Measurements from ENCODE around the gene PARD6A. TPM values are rescaled to one million over a fixed set of nuclear protein-coding genes. Genes with fewer than 3 reads are reported as not detected.

PARD6A gene
- total RNA-seq, 1 experiment from 2014 or later, result 9.5 TPM

- intact Hi-C loops (cut with micrococcal nuclease; ENCODE audit: unreplicated experiment), result loop anchor here (2.0 kb wide), 1 partner anchor 255 kb away; no protein-coding TSS in a partner anchor
- Mint-ChIP-seq H3K36me3 (ENCODE audit: insufficient read depth, unreplicated experiment) (peaks cover 19% of the 10 kb centered on the region), H3K4me1 (ENCODE audit: low read depth, unreplicated experiment) (peaks cover 13% of the 10 kb centered on the region), H3K4me3 (ENCODE audit: low read depth, unreplicated experiment) (no peak overlapping the region), H3K9me3 (ENCODE audit: low read depth, unreplicated experiment) (no peaks in the 10 kb centered on the region), H3K27me3 (ENCODE audit: unreplicated experiment) (no peaks in the 10 kb centered on the region), H3K27ac (ENCODE audit: unreplicated experiment) (peak overlapping the region; percentile 28)
- peak; percentile 42 for DNase-seq
- CTCF ChIA-PET, result interaction anchor here (0.6 to 1.8 kb wide), 4 partner anchors 51 to 441 kb away, joined by 3 to 10 read pairs (median 6); no protein-coding TSS in a partner anchor
- no peak for TF ChIP-seq CTCF (IDR thresholded peaks at IDR 0.05; ENCODE audit: unreplicated experiment)
- BruUV-seq (replicated peaks), result no TSS peak
Measured at GRCh38 chr16:67673712-67674580, 13.2 kb downstream of the PARD6A start.

GRCh38 chr16:67674851-67675578, 14.3 kb downstream of the PARD6A start:
- no peaks in the 10 kb centered on the region for H3K27me3 Mint-ChIP-seq (ENCODE audit: unreplicated experiment)
- H3K9me3 Mint-ChIP-seq (ENCODE audit: low read depth, unreplicated experiment), result no peaks in the 10 kb centered on the region
- no peak overlapping the region for H3K4me3 Mint-ChIP-seq (ENCODE audit: low read depth, unreplicated experiment)
- no peak for TF ChIP-seq CTCF (IDR thresholded peaks at IDR 0.05; ENCODE audit: unreplicated experiment)
- DNase-seq, result no peak
- CTCF ChIA-PET, result no interaction called here
- H3K36me3 Mint-ChIP-seq (ENCODE audit: insufficient read depth, unreplicated experiment), result peaks cover 19% of the 10 kb centered on the region
- intact Hi-C loops (cut with micrococcal nuclease; ENCODE audit: unreplicated experiment), result no loop called here
- BruUV-seq (replicated peaks), result no TSS peak
- H3K4me1 Mint-ChIP-seq (ENCODE audit: low read depth, unreplicated experiment), result peaks cover 13% of the 10 kb centered on the region
- no peak overlapping the region for H3K27ac Mint-ChIP-seq (ENCODE audit: unreplicated experiment)

GRCh38 chr16:67675579-67675935, 14.8 kb downstream of the PARD6A start:
- no peak for TF ChIP-seq CTCF (IDR thresholded peaks at IDR 0.05; ENCODE audit: unreplicated experiment)
- no peaks in the 10 kb centered on the region for H3K27me3 Mint-ChIP-seq (ENCODE audit: unreplicated experiment)
- H3K4me3 Mint-ChIP-seq (ENCODE audit: low read depth, unreplicated experiment), result no peak overlapping the region
- H3K36me3 Mint-ChIP-seq (ENCODE audit: insufficient read depth, unreplicated experiment), result peaks cover 19% of the 10 kb centered on the region
- peaks cover 13% of the 10 kb centered on the region for H3K4me1 Mint-ChIP-seq (ENCODE audit: low read depth, unreplicated experiment)
- no peak overlapping the region for H3K27ac Mint-ChIP-seq (ENCODE audit: unreplicated experiment)
- CTCF ChIA-PET, result interaction anchor here (0.5 kb wide), 1 partner anchor 96 kb away, joined by 3 read pairs; no protein-coding TSS in a partner anchor
- H3K9me3 Mint-ChIP-seq (ENCODE audit: low read depth, unreplicated experiment), result no peaks in the 10 kb centered on the region
- intact Hi-C loops (cut with micrococcal nuclease; ENCODE audit: unreplicated experiment), result no loop called here
- no TSS peak for BruUV-seq (replicated peaks)
- DNase-seq, result no peak

GRCh38 chr16:67675999-67676398, 15.2 kb downstream of the PARD6A start:
- intact Hi-C loops (cut with micrococcal nuclease; ENCODE audit: unreplicated experiment), result no loop called here

More at GRCh38 chr16:67675999-67676398, 15.2 kb downstream of the PARD6A start:
- H3K4me1 Mint-ChIP-seq (ENCODE audit: low read depth, unreplicated experiment), result peaks cover 13% of the 10 kb centered on the region
- H3K36me3 Mint-ChIP-seq (ENCODE audit: insufficient read depth, unreplicated experiment), result peaks cover 19% of the 10 kb centered on the region
- no peak overlapping the region for H3K27ac Mint-ChIP-seq (ENCODE audit: unreplicated experiment)
- no peak for DNase-seq
- TF ChIP-seq CTCF (IDR thresholded peaks at IDR 0.05; ENCODE audit: unreplicated experiment), result no peak
- no TSS peak for BruUV-seq (replicated peaks)
- CTCF ChIA-PET, result interaction anchor here (0.5 kb wide), 1 partner anchor 95 kb away, joined by 3 read pairs; no protein-coding TSS in a partner anchor
- no peaks in the 10 kb centered on the region for H3K27me3 Mint-ChIP-seq (ENCODE audit: unreplicated experiment)
- H3K4me3 Mint-ChIP-seq (ENCODE audit: low read depth, unreplicated experiment), result no peak overlapping the region
- no peaks in the 10 kb centered on the region for H3K9me3 Mint-ChIP-seq (ENCODE audit: low read depth, unreplicated experiment)
